T-helper 2 cell treated with Interferon-gamma antibody and Interleukin-4, amounts not matched to agents 5 μg/mL and 100 μg/mL, for 36 hours (primary cell): ENCODE measurements around the gene LIN54.
"Not testable (repeated sequence)": the region's sequence is repeated elsewhere in the genome, so short reads cannot be mapped to it uniquely, and the experiment has no call there.

Source experiments
- DNase-seq: peaks from one replicate; pipeline ENCODE4 v3.0.0; 2021; ENCODE audit warnings: low spot score
- H3K27ac Mint-ChIP-seq: one replicate; pipeline ENCODE4 v1.8.0; 2021; ENCODE audit warnings: mild to moderate bottlenecking, mixed read lengths
- H3K27me3 Mint-ChIP-seq: one replicate; pipeline ENCODE4 v1.8.0; 2021; ENCODE audit warnings: low read depth, mixed read lengths
- H3K36me3 Mint-ChIP-seq: one replicate; pipeline ENCODE4 v1.8.0; 2021; ENCODE audit warnings: low read depth, mixed read lengths
- H3K4me1 Mint-ChIP-seq: one replicate; pipeline ENCODE4 v1.8.0; 2021; ENCODE audit warnings: low read depth, mixed read lengths
- H3K4me3 Mint-ChIP-seq: one replicate; pipeline ENCODE4 v1.8.0; 2022; ENCODE audit warnings: mild to moderate bottlenecking, moderate library complexity, mixed read lengths
- H3K9me3 Mint-ChIP-seq: one replicate; pipeline ENCODE4 v1.8.0; 2021; ENCODE audit warnings: mixed read lengths

LIN54 gene

GRCh38 chr4:83010522-83011318 lies at the start of gene LIN54:
LIN54 (minus strand) TSS chr4:83010823; CDS start chr4:82984844, 25,979 bp downstream.
- H3K4me1 Mint-ChIP-seq, result peaks cover 44% of the 10 kb centered on the region
- H3K4me3 Mint-ChIP-seq, result peak within 1 kb of the TSS; percentile 96
- peaks cover 3% of the 10 kb centered on the region for H3K27me3 Mint-ChIP-seq
- no peaks in the 10 kb centered on the region for H3K9me3 Mint-ChIP-seq
- peak; percentile 83 for DNase-seq
- peaks cover 10% of the 10 kb centered on the region for H3K36me3 Mint-ChIP-seq
- H3K27ac Mint-ChIP-seq, result peak within 1 kb of the TSS; percentile 95

- Mint-ChIP-seq H3K4me1 (no peaks in the 10 kb centered on the region), H3K27ac (no peak overlapping the region), H3K36me3 (peaks cover 31% of the 10 kb centered on the region), H3K27me3 (no peaks in the 10 kb centered on the region), H3K4me3 (no peak overlapping the region), H3K9me3 (no peaks in the 10 kb centered on the region)
- DNase-seq, result no peak
These were observed 44.3 kb upstream of the LIN54 start for GRCh38 chr4:83054928-83055327.

DNA sequence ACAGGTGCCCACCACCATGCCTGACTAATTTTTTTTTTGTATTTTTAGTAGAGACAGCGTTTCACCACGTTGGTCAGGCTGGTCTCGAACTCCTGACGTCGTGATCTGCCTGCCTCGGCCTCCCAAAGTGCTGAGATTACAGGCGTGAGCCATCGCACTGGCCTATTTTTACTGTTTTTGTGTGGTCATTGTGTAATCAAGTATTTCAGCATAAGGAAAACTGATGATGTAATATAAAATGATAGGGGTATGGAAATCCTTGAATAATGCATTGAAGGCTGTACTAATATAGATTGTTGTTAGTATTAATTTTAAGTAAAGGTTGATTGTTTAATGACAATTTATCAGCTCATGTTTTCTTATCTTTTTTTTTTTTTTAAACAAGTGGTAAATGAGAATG lies 38.2 kb upstream of the LIN54 start:
- H3K36me3 Mint-ChIP-seq, result peaks cover 23% of the 10 kb centered on the region
- H3K4me3 Mint-ChIP-seq, H3K4me1 Mint-ChIP-seq, H3K27ac Mint-ChIP-seq, DNase-seq, H3K27me3 Mint-ChIP-seq, H3K9me3 Mint-ChIP-seq: not testable (repeated sequence)

- H3K4me3 Mint-ChIP-seq, result no peak overlapping the region
- H3K27ac Mint-ChIP-seq, result no peak overlapping the region
- H3K4me1 Mint-ChIP-seq, result peaks cover 7% of the 10 kb centered on the region
- peaks cover 21% of the 10 kb centered on the region for H3K36me3 Mint-ChIP-seq
- DNase-seq, result no peak
- no peaks in the 10 kb centered on the region for H3K9me3 Mint-ChIP-seq
- H3K27me3 Mint-ChIP-seq, result no peaks in the 10 kb centered on the region
These were observed 36.3 kb upstream of the LIN54 start for GRCh38 chr4:83046693-83047473.

GRCh38 chr4:83043801-83044407 lies 33.3 kb upstream of the LIN54 start:
- Mint-ChIP-seq H3K27me3 (no peaks in the 10 kb centered on the region), H3K4me1 (peaks cover 18% of the 10 kb centered on the region), H3K27ac (no peak overlapping the region), H3K36me3 (peaks cover 12% of the 10 kb centered on the region), H3K9me3 (no peaks in the 10 kb centered on the region), H3K4me3 (no peak overlapping the region)
- no peak for DNase-seq

GRCh38 chr4:83043157-83043556 lies 32.5 kb upstream of the LIN54 start:
- H3K4me1 Mint-ChIP-seq, result peaks cover 22% of the 10 kb centered on the region
- DNase-seq, H3K27ac Mint-ChIP-seq, H3K4me3 Mint-ChIP-seq, H3K9me3 Mint-ChIP-seq, H3K27me3 Mint-ChIP-seq: not testable (repeated sequence)
- H3K36me3 Mint-ChIP-seq, result peaks cover 12% of the 10 kb centered on the region

DNA sequence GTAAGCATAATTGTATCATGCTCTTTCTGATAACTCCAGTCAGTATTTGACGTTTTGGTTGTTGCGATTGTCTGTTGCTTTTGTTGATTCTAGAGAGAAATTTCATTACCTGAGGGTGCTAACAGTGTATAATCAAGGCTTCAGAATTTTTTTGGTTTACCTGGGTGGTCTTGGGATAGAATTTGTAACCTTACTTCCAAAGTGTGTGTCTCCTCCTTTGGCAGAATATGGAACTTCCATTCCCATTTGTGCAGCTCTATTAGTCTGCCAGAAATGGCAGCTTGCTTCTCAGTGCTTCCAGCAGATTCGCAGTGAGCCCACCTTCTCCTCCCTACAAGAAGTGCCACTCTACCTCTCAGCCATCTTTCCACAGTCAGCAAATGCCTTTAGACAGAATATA lies 29.6 kb upstream of the LIN54 start:
- Mint-ChIP-seq H3K4me1 (peaks cover 41% of the 10 kb centered on the region), H3K27me3 (no peaks in the 10 kb centered on the region), H3K36me3 (peaks cover 12% of the 10 kb centered on the region), H3K27ac (no peak overlapping the region), H3K9me3 (no peaks in the 10 kb centered on the region), H3K4me3 (no peak overlapping the region)
- no peak for DNase-seq

GRCh38 chr4:83036991-83037665 lies 26.5 kb upstream of the LIN54 start:
- Mint-ChIP-seq H3K9me3 (no peaks in the 10 kb centered on the region), H3K4me1 (peaks cover 33% of the 10 kb centered on the region), H3K27ac (no peak overlapping the region), H3K36me3 (peaks cover 10% of the 10 kb centered on the region), H3K27me3 (no peaks in the 10 kb centered on the region), H3K4me3 (peak overlapping the region; percentile 19)
- DNase-seq, result no peak

- H3K4me3 Mint-ChIP-seq, result peak within 1 kb of the TSS; percentile 96
- peak; percentile 97 for DNase-seq
- H3K27ac Mint-ChIP-seq, result peak within 1 kb of the TSS; percentile 98
- H3K27me3 Mint-ChIP-seq, result peaks cover 7% of the 10 kb centered on the region
- peaks cover 2% of the 10 kb centered on the region for H3K36me3 Mint-ChIP-seq
- peaks cover 25% of the 10 kb centered on the region for H3K4me1 Mint-ChIP-seq
- H3K9me3 Mint-ChIP-seq, result no peaks in the 10 kb centered on the region
These were observed 24.2 kb upstream of the LIN54 start, which contains the start of gene COPS4 for GRCh38 chr4:83034630-83035494. COPS4 (plus strand) TSS chr4:83035183; CDS start chr4:83035225, 42 bp downstream.

- Mint-ChIP-seq H3K36me3 (no peaks in the 10 kb centered on the region), H3K4me3 (no peak overlapping the region), H3K4me1 (no peaks in the 10 kb centered on the region), H3K9me3 (peaks cover 12% of the 10 kb centered on the region), H3K27me3 (peaks cover 25% of the 10 kb centered on the region), H3K27ac (no peak overlapping the region)
- no peak for DNase-seq
These were observed 19.1 kb upstream of the LIN54 start for GRCh38 chr4:83029688-83030087.

DNA sequence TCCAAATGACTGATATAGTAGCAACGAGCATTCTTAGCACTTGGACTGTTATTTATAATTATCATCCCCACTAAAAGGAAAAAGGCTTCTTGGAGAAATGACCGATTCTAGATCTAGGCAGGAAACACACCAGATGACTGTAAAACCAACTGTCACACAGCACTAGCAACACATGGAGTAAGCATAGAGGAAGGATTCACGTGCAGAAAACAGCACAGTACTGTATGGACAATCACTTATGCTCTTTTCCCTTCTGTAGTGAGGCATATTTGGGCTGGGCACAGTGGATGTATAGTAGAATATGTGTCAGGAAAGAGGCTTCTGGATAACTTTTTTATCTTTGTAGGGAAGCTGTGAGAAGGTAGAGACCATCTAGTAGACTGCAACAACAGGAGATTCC lies 18.4 kb upstream of the LIN54 start:
- peaks cover 17% of the 10 kb centered on the region for H3K9me3 Mint-ChIP-seq
- no peaks in the 10 kb centered on the region for H3K4me1 Mint-ChIP-seq
- no peak overlapping the region for H3K27ac Mint-ChIP-seq
- DNase-seq, result no peak
- no peak overlapping the region for H3K4me3 Mint-ChIP-seq
- H3K36me3 Mint-ChIP-seq, result no peaks in the 10 kb centered on the region
- peaks cover 25% of the 10 kb centered on the region for H3K27me3 Mint-ChIP-seq

- Mint-ChIP-seq H3K27me3 (peaks cover 23% of the 10 kb centered on the region), H3K27ac (no peak overlapping the region), H3K4me3 (no peak overlapping the region), H3K4me1 (no peaks in the 10 kb centered on the region), H3K36me3 (no peaks in the 10 kb centered on the region), H3K9me3 (peaks cover 18% of the 10 kb centered on the region)
- DNase-seq, result no peak
These were observed 14.9 kb upstream of the LIN54 start for GRCh38 chr4:83025563-83025962.

GRCh38 chr4:83024233-83024632 lies 13.6 kb upstream of the LIN54 start:
- Mint-ChIP-seq H3K36me3 (no peaks in the 10 kb centered on the region), H3K4me1 (peaks cover 8% of the 10 kb centered on the region), H3K9me3 (peaks cover 18% of the 10 kb centered on the region), H3K27me3 (peaks cover 23% of the 10 kb centered on the region), H3K27ac (no peak overlapping the region), H3K4me3 (no peak overlapping the region)
- DNase-seq, result no peak
